ENCODE measurements around the gene AKR1B1. TPM values are rescaled to one million over a fixed set of nuclear protein-coding genes. Genes with fewer than 3 reads are reported as not detected.

The AKR1B1 gene
- total RNA-seq, 1 experiment from 2014 or later, result 166 TPM

GRCh38 chr7:134405299-134405698 lies 53.6 kb downstream of the AKR1B1 start:
- no CpG with 5 or more reads among the region's 3 CpGs for WGBS (ENCODE audit: extremely low coverage, insufficient read length, low lambda C conversion rate)
- H4K8ac ChIP-seq (replicated peaks; ENCODE audit: insufficient read length, low read depth, low read length), result no peak overlapping the region
- peaks cover 16% of the 10 kb centered on the region in 2 experiments for H3K4me1 Mint-ChIP-seq
- H3K18ac ChIP-seq (ENCODE audit: insufficient read length, low read depth, low read length), result no peak overlapping the region
- no peaks in the 10 kb centered on the region for H3K23me2 ChIP-seq (ENCODE audit: insufficient read length, low read depth, low read length, poor library complexity, severe bottlenecking)
- H3K9ac ChIP-seq (ENCODE audit: extremely low read depth, insufficient read length, low read length), result no peak overlapping the region
- H2BK5ac ChIP-seq (ENCODE audit: insufficient read length, low read length), result no peak overlapping the region
- no peaks in the 10 kb centered on the region for H3K9me3 ChIP-seq (ENCODE audit: control insufficient read depth, low read depth, low read length)
- no peaks in the 10 kb centered on the region; a peak in 1 of 7 replicates for H3K36me3 Mint-ChIP-seq (ENCODE audit: insufficient read depth in 1 of 3, low read depth in 3 of 3)
- H3K4me3 Mint-ChIP-seq, result no peak overlapping the region
- H4K20me1 ChIP-seq (ENCODE audit: control insufficient read depth, insufficient read depth, insufficient read length), result no peaks in the 10 kb centered on the region
- H2BK20ac ChIP-seq (ENCODE audit: low read depth, low read length, poor library complexity, severe bottlenecking), result no peak overlapping the region
- H3K27me3 Mint-ChIP-seq (ENCODE audit: low read depth), result 0 out of 2 replicates have a peak, but pooled peaks cover 2% of the 10 kb centered on the region
- no peaks in the 10 kb centered on the region; a peak in 2 of 5 replicates for H3K9me3 Mint-ChIP-seq
- DNase-seq, result no peak
- no peak overlapping the region for H4K91ac ChIP-seq (ENCODE audit: insufficient read length, low read depth, low read length)
- H3K56ac ChIP-seq (ENCODE audit: insufficient read length, low read depth, low read length), result no peak overlapping the region
- H3K4me1 ChIP-seq (ENCODE audit: insufficient read depth, low read length), result peaks cover 6% of the 10 kb centered on the region; the same call in 1 of the 2 replicates
- no peak overlapping the region for H3K4ac ChIP-seq (ENCODE audit: low read depth, low read length)
- H3K27me3 ChIP-seq (ENCODE audit: insufficient read depth, low read length), result no peaks in the 10 kb centered on the region
- H2AK5ac ChIP-seq (ENCODE audit: insufficient read length, low read length), result no peak overlapping the region
- 0 out of 2 replicates have a peak overlapping the region, but pooled peaks have one; percentile 27 for H2BK15ac ChIP-seq (ENCODE audit: low read depth, low read length)
- no peak overlapping the region for H4K5ac ChIP-seq (ENCODE audit: insufficient read length, low read depth, low read length)
- no peak overlapping the region for H3T11ph ChIP-seq (ENCODE audit: low read length)
- no peak overlapping the region for H3K27ac Mint-ChIP-seq
- H3K4me2 ChIP-seq (ENCODE audit: insufficient read depth, insufficient read length, low read length), result no peak overlapping the region
- H2AFZ ChIP-seq (ENCODE audit: low read length), result no peak overlapping the region
- H3K14ac ChIP-seq (ENCODE audit: insufficient read depth, low read length), result no peak overlapping the region
- H3K79me2 ChIP-seq (ENCODE audit: insufficient read depth, low read length), result no peaks in the 10 kb centered on the region; the same call in 1 of the 2 replicates
- no peak overlapping the region for H3K23ac ChIP-seq (ENCODE audit: insufficient read length, low read depth, low read length)
- H3K79me1 ChIP-seq (ENCODE audit: insufficient read depth, low read depth, low read length, poor library complexity, severe bottlenecking), result no peaks in the 10 kb centered on the region
- H3K27ac ChIP-seq (ENCODE audit: insufficient read length, low read depth, low read length), result no peak overlapping the region
- TF ChIP-seq CTCF (conservative IDR thresholded peaks at IDR 0.05), result no peak
- no peak overlapping the region for H2BK120ac ChIP-seq (ENCODE audit: low read depth, low read length, poor library complexity, severe bottlenecking)
- no peak overlapping the region for H2BK12ac ChIP-seq (ENCODE audit: insufficient read length, low read depth, low read length)

All from H9 (cell line).